A549 (cell line): ENCODE data around the gene SEPTIN12. TPM values are rescaled to one million over a fixed set of nuclear protein-coding genes. Genes with fewer than 3 reads are reported as not detected.

Source experiments
- ATAC-seq, 2 experiments: fragments of 200-7000 bp in 1 of 2; fragments of >200 bp in 1 of 2; cut with Nextera tagmentation in 1 of 2; cut with Tn5 transposase in 1 of 2; 3 replicates each; pipeline versions ENCODE4 v1.8.0 to v1.9.1; 2018 to 2020; ENCODE audit warnings: mild to moderate bottlenecking in 1 of 2, moderate library complexity in 1 of 2
- CTCF ChIA-PET: fragments of 300-600 bp; sonication (Branson Sonifier 250); formaldehyde crosslinking; extraction: SDS; loops from one replicate; lab custom pipeline; 2021; ENCODE audit warnings: antibody characterized with exemption, inconsistent platforms; lab: Yijun Ruan, JAX
- POLR2A ChIA-PET: fragments of 350-600 bp; formaldehyde crosslinking; extraction: SDS; loops from one replicate; lab custom pipeline; 2021; ENCODE audit warnings: antibody characterized with exemption, inconsistent platforms; lab: Yijun Ruan, JAX
- DNase-seq, 2 experiments: peaks; one replicate each; pipeline versions ENCODE4 v3.0.0 to v3.0.0-alpha.2; 2011 to 2016; ENCODE audit warnings: low read depth in 1 of 2, low spot score in 1 of 2
- FAIRE-seq: peaks from 2 replicates; lab custom pipeline; 2011; peaks lifted over from hg19 to GRCh38; lab: Jason Lieb, UNC
- H3K27ac ChIP-seq, 2 experiments: fragments of >200 bp; sonication (Bioruptor Twin); formaldehyde crosslinking; 3 replicates each; pipeline ENCODE4 v1.5.1; 2016 to 2017
- H3K4me1 ChIP-seq: fragments of >200 bp; sonication (Bioruptor Twin); formaldehyde crosslinking; 3 replicates; pipeline ENCODE4 v1.6.1; 2016
- H3K4me2 ChIP-seq: fragments of >200 bp; sonication (Bioruptor Twin); formaldehyde crosslinking; 3 replicates; pipeline ENCODE4 v1.6.1; 2016
- H3K4me3 ChIP-seq: fragments of >200 bp; sonication (Bioruptor Twin); formaldehyde crosslinking; 3 replicates; pipeline ENCODE4 v1.5.1; 2016
- H3K9me3 ChIP-seq: fragments of >200 bp; sonication (Bioruptor Twin); formaldehyde crosslinking; 3 replicates; pipeline ENCODE4 v1.6.1; 2016
- ATOH8 ChIP-seq: fragments of 250-450 bp; sonication (Bioruptor Pico); IDR thresholded peaks from 2 replicates; pipeline ENCODE4 v1.5.0; 2020; ENCODE audit warnings: low read depth, mild to moderate bottlenecking, moderate library complexity
- CBX2 ChIP-seq: fragments of 200-600 bp; sonication (generic); IDR thresholded peaks from 2 replicates; pipeline ENCODE4 v1.6.1; 2016; ENCODE audit warnings: low read depth, mild to moderate bottlenecking, borderline replicate concordance
- CEBPB ChIP-seq, 2 experiments: fragments of >200 bp in 1 of 2; sonication (Bioruptor Twin) in 1 of 2; formaldehyde crosslinking in 1 of 2; IDR thresholded peaks; 2 replicates each; pipeline ENCODE4 v1.6.1; 2012 to 2016
- EP300 ChIP-seq, 2 experiments: fragments of >200 bp; sonication (Bioruptor Twin); formaldehyde crosslinking; IDR thresholded peaks; 2 replicates in 1 of 2; 3 replicates in 1 of 2; pipeline ENCODE4 v1.6.1; 2016 to 2017
- FOSB ChIP-seq: fragments of 250-450 bp; sonication (Bioruptor Pico); IDR thresholded peaks from 2 replicates; pipeline ENCODE4 v1.5.0; 2020; ENCODE audit warnings: mild to moderate bottlenecking, moderate library complexity
- FOSL2 ChIP-seq, 2 experiments: fragments of 450-650 bp in 1 of 2; fragments of >200 bp in 1 of 2; sonication (Bioruptor Twin) in 1 of 2; formaldehyde crosslinking; IDR thresholded peaks; 2 replicates each; pipeline versions ENCODE4 v1.5.0 to v1.6.1; 2016 to 2020; ENCODE audit warnings: mild to moderate bottlenecking in 1 of 2, moderate library complexity in 1 of 2
- FOXS1 ChIP-seq: fragments of 250-450 bp; sonication (Bioruptor Pico); IDR thresholded peaks from 2 replicates; pipeline ENCODE4 v1.5.0; 2020; ENCODE audit warnings: mild to moderate bottlenecking, moderate library complexity
- HDAC2 ChIP-seq: fragments of 200-600 bp; sonication (generic); IDR thresholded peaks from 2 replicates; pipeline ENCODE4 v1.6.1; 2016
- HOXB13 ChIP-seq: fragments of 250-450 bp; sonication (Bioruptor Pico); IDR thresholded peaks from 2 replicates; pipeline ENCODE4 v1.5.0; 2020; ENCODE audit warnings: low read depth, mild to moderate bottlenecking, moderate library complexity
- MYC ChIP-seq: IDR thresholded peaks from 2 replicates; pipeline ENCODE4 v1.6.1; 2012; ENCODE audit warnings: mild to moderate bottlenecking, inconsistent platforms, low read length, improper control_type of control experiment, borderline replicate concordance
- NR3C1 ChIP-seq: fragments of >200 bp; sonication (Bioruptor Twin); formaldehyde crosslinking; IDR thresholded peaks from 3 replicates; pipeline ENCODE4 v1.6.1; 2017
- POLR2AphosphoS2 ChIP-seq: conservative IDR thresholded peaks from 2 replicates; pipeline ENCODE4 v1.6.1; 2012; ENCODE audit warnings: low read length, improper control_type of control experiment, inconsistent platforms
- RNF2 ChIP-seq: fragments of 200-600 bp; sonication (generic); IDR thresholded peaks from 2 replicates; pipeline ENCODE4 v1.6.1; 2016; ENCODE audit warnings: low read depth, mild to moderate bottlenecking, antibody characterized with exemption, moderate library complexity, borderline replicate concordance
- SREBF2 ChIP-seq: fragments of 450-650 bp; IDR thresholded peaks from 2 replicates; pipeline ENCODE4 v1.6.1; 2014; ENCODE audit warnings: mild to moderate bottlenecking, moderate library complexity
- TFCP2L1 ChIP-seq: fragments of 250-450 bp; sonication (Bioruptor Pico); IDR thresholded peaks from 2 replicates; pipeline ENCODE4 v1.5.0; 2021; ENCODE audit warnings: mild to moderate bottlenecking
- ZNF302 ChIP-seq: fragments of 250-450 bp; sonication (Bioruptor Pico); IDR thresholded peaks from 2 replicates; pipeline ENCODE4 v1.9.0; 2021; ENCODE audit warnings: inconsistent platforms, mild to moderate bottlenecking, moderate library complexity
- ZSCAN20 ChIP-seq: fragments of 250-450 bp; sonication (Bioruptor Pico); IDR thresholded peaks from 2 replicates; pipeline ENCODE4 v1.8.0; 2022; ENCODE audit warnings: mild to moderate bottlenecking, moderate library complexity
- WGBS: methylation state at CpG from one replicate; pipeline ENCODE4 v1.1.6; 2017; ENCODE audit errors: missing lambda C conversion rate; 5-methylcytosine and 5-hydroxymethylcytosine counted together
- polyA minus RNA-seq: library from RNA; depleted of rRNA, polyadenylated mRNA; stranded (reverse); fragments of >200 nt; gene quantifications from 2 replicates; pipeline ENCODE4 v1.2.3, GENCODE V29; 2011; rRNA and poly(A)+ RNA removed
- polyA plus RNA-seq, 4 experiments: library from polyadenylated mRNA; depleted of rRNA in 3 of 4; stranded (reverse); fragments of >200 nt; fragmentation: RNase III in 1 of 4; extraction: RNeasy Plus Mini Kit Qiagen cat#74134 plus additional on column Dnase treatment in 1 of 4; gene quantifications; 2 replicates in 3 of 4; 3 replicates in 1 of 4; pipeline ENCODE4 v1.2.3, GENCODE V29; 2011 to 2017
- TF ChIP-seq, protein P1 (sequence below): fragments of 150-350 bp; IDR thresholded peaks from 2 replicates; pipeline ENCODE4 v1.6.1; 2014; ENCODE audit warnings: low read depth, mild to moderate bottlenecking, low read length
- TF ChIP-seq, protein P2 (sequence below): IDR thresholded peaks from 2 replicates; pipeline ENCODE4 v1.6.1; 2012; ENCODE audit warnings: low read depth, borderline replicate concordance

Gene SEPTIN12
- polyA plus RNA-seq (2011; rRNA removed) (not detected in 2 replicates), polyA plus RNA-seq (2017; fragmentation: RNase III; extraction: RNeasy Plus Mini Kit Qiagen cat#74134 plus additional on column Dnase treatment) (0.14 TPM in 1 of 3 replicates, not detected in the others), polyA minus RNA-seq (not detected in 2 replicates)
- polyA plus RNA-seq (2012; cell fraction: cytosol; rRNA removed) = 0.03 TPM in 1 of 2 replicates, not detected in the other
- 0.54 and 0.61 TPM in 2 replicates for polyA plus RNA-seq (2012; cell fraction: nucleus; rRNA removed)

DNA sequence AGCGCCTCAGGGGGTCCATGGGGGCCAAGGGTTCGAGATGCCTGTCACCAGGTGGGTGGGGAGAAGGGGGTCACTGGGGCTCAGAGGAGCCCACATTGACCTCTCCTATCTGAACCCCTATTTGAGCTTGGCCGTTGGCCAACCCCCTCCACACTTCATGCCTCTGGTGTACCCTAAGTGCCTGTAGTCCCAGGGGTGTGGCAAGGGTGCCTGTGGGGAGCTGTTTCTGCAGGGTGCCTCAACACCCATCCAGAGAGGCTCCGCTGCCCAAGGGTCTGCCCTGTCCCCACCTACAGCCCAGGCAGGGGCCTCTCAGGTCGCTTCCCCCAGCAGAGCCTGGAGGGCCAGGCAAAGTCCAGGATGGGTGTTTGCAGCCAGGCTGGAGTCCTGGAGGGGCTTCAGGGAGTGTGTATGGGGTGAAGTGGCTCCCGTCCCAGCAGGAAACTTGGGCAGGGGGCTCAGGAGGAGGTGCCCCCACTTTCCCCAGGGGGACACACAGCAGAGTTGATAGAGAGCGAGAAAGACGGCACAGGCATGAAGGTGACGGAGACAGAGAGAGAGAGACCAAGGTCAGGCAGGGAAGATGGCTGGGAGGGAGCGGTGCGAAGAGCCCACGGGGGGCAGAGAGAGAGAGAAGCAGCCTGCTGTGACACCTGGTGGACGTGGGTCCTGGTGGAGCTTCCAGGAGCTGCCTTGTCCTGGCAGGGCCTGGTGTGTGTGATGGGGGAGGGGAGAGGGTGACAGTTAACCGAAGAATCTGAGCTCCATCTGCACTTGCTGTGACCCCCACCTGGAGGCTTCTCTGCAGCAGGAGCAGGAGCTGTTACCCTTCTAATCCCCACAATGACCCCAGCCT lies at the start of gene SEPTIN12:
Gene SEPTIN12 (minus strand): TSS at position 719 of the 856 bp plus-strand sequence. CDS start 700 bp downstream, at position 19.
- ATAC-seq (peak; percentile 26 to 36; a peak in 4 of 6 replicates), FAIRE-seq (no peak), DNase-seq (no peak)
- ChIA-PET CTCF (interaction anchor here (0.5 to 1.5 kb wide), 4 partner anchors 8 to 311 kb away, joined by 3 to 4 read pairs (median 3); partner anchors contain the start of gene SMIM22), POLR2A (no interaction called here)
- H3K27ac ChIP-seq = peak within 1 kb of the TSS; percentile 49 to 80; a peak in 3 of 6 replicates
- 82% methylated on average over 11 of the region's 14 CpGs for WGBS
- no peak within 1 kb of the TSS for H3K4me3 ChIP-seq
- peaks cover 26% of the 10 kb centered on the region for H3K4me1 ChIP-seq
- TF ChIP-seq HDAC2 (no peak), SREBF2 (no peak), TFCP2L1 (no peak), NR3C1 (no peak)
- TF ChIP-seq, protein P1, sequence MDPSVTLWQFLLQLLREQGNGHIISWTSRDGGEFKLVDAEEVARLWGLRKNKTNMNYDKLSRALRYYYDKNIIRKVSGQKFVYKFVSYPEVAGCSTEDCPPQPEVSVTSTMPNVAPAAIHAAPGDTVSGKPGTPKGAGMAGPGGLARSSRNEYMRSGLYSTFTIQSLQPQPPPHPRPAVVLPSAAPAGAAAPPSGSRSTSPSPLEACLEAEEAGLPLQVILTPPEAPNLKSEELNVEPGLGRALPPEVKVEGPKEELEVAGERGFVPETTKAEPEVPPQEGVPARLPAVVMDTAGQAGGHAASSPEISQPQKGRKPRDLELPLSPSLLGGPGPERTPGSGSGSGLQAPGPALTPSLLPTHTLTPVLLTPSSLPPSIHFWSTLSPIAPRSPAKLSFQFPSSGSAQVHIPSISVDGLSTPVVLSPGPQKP = no peak
- H3K4me2 ChIP-seq = peak within 1 kb of the TSS; percentile 40; the same call in 2 of the 3 replicates
- no peaks in the 10 kb centered on the region for H3K9me3 ChIP-seq

DNA sequence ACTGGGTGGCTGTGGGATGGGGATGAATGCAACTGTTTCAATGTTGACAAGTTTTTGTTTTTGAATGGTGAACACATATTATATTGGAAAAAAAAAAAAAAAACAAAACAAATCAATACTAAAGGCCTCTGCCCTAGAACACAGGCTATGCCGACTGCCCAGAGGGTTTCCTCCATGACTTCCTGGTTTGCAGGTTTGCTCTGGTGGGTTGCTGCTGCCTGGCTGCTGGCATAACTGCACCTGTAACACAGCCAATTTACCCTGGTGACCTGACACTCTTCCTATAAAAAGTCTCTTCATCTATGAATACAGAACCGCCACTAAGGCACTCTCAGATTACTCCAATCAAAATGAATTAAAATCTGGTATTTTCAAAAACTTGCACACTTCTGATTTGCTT lies 48.6 kb upstream of the SEPTIN12 start:
- no peak for TF ChIP-seq FOXS1 (CRISPR knock-in tag)
- TF ChIP-seq CEBPB (IDR thresholded peaks at IDR 0.05) = no peak
- TF ChIP-seq ZNF302 (CRISPR knock-in tag) = no peak
- TF ChIP-seq MYC = no peak
- no peak for TF ChIP-seq RNF2
- no peak for TF ChIP-seq FOSB (CRISPR knock-in tag)
- TF ChIP-seq FOSL2 (IDR thresholded peaks at IDR 0.05) = no peak
- no peak for TF ChIP-seq FOSL2 (CRISPR knock-in tag; IDR thresholded peaks at IDR 0.05)
- TF ChIP-seq ATOH8 (CRISPR knock-in tag) = no peak
- no peak for TF ChIP-seq POLR2AphosphoS2
- TF ChIP-seq HOXB13 (CRISPR knock-in tag) = no peak
- TF ChIP-seq EP300 (IDR thresholded peaks at IDR 0.05) = no peak
- TF ChIP-seq SREBF2 = no peak
- no peak for TF ChIP-seq ZSCAN20 (CRISPR knock-in tag)
- no peak for TF ChIP-seq CBX2
- TF ChIP-seq, protein P2, sequence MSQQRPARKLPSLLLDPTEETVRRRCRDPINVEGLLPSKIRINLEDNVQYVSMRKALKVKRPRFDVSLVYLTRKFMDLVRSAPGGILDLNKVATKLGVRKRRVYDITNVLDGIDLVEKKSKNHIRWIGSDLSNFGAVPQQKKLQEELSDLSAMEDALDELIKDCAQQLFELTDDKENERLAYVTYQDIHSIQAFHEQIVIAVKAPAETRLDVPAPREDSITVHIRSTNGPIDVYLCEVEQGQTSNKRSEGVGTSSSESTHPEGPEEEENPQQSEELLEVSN = no peak
- 92% methylated on average over 2 of the region's 2 CpGs for WGBS
- Histone ChIP-seq H3K4me2 (no peak overlapping the region), H3K4me3 (no peak overlapping the region), H3K27ac (no peak overlapping the region), H3K9me3 (no peaks in the 10 kb centered on the region), H3K4me1 (no peaks in the 10 kb centered on the region)
- POLR2A ChIA-PET = interaction anchor here (1.4 kb wide), 1 partner anchor 10 kb away, joined by 4 read pairs; no protein-coding TSS in a partner anchor
- ATAC-seq (no peak), FAIRE-seq (no peak), DNase-seq (no peak)
- CTCF ChIA-PET = interaction anchor here (1.0 kb wide), 1 partner anchor 120 kb away, joined by 5 read pairs; no protein-coding TSS in a partner anchor
